ENCODE measurements around the gene RNF183.
"Not testable (repeated sequence)": the region's sequence is repeated elsewhere in the genome, so short reads cannot be mapped to it uniquely, and the experiment has no call there.

Gene RNF183

GRCh38 chr9:113255438-113255837, 47.7 kb downstream of the RNF183 start:
- no peak for DNase-seq (ENCODE audit: low read depth)
- TF ChIP-seq CTCF (IDR thresholded peaks at IDR 0.05; ENCODE audit: low read depth, low read length, missing control alignments), result no peak
- no peak overlapping the region for H3K4me3 ChIP-seq (ENCODE audit: low read depth, low read length)
- in situ Hi-C loops (cut with HindIII; ENCODE audit: low sequenced_read_pairs), result no loop called here

GRCh38 chr9:113254991-113255390, 48.2 kb downstream of the RNF183 start:
- H3K4me3 ChIP-seq (ENCODE audit: low read depth, low read length), result no peak overlapping the region
- DNase-seq (ENCODE audit: low read depth), result no peak
- in situ Hi-C loops (cut with HindIII; ENCODE audit: low sequenced_read_pairs), result no loop called here
- no peak for TF ChIP-seq CTCF (IDR thresholded peaks at IDR 0.05; ENCODE audit: low read depth, low read length, missing control alignments)

DNA sequence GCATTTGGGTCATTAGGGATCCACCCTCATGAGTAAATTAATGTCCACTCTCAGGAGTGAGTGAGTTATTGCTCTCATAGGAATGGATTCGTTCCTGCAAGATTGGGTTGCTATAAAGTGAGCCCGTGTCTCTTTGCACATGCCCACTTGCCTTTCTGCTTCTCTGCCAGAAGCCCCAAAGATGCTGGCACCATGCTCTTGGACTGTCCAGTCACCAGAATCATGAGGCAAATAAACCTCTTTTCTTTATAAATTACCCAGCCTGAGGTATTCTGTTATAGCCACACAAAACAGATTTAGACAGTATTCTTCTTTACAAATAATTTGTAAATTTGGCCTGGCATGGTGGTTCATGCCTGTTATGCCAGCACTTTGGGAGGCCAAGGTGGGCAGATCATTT, 52.4 kb downstream of the RNF183 start:
- no peak for TF ChIP-seq CTCF (IDR thresholded peaks at IDR 0.05; ENCODE audit: low read depth, low read length, missing control alignments)
- no peak overlapping the region for H3K4me3 ChIP-seq (ENCODE audit: low read depth, low read length)
- DNase-seq (ENCODE audit: low read depth), result no peak
- in situ Hi-C loops (cut with HindIII; ENCODE audit: low sequenced_read_pairs), result no loop called here

GRCh38 chr9:113249661-113250060, 53.5 kb downstream of the RNF183 start:
- in situ Hi-C loops (cut with HindIII; ENCODE audit: low sequenced_read_pairs); H3K4me3 ChIP-seq (ENCODE audit: low read depth, low read length); DNase-seq (ENCODE audit: low read depth): not testable (repeated sequence)

DNA sequence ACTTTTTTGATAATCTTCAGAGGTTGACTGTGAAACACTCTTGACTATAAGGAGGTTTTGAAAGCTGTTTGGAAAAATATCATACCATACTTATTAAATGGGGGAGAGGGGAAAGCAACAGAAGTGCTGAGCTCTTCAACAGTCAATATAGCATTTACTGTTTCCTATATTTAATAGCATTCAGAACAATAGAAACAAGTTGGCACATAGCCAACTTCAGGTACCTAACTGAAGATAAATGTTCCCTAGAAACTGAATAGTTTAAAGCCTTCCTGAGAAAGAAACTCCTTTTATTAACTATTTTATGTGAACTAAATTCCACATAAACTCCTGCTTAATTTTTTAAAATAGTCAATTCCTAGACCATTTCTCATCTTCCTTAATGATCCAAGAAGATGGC, 55.5 kb downstream of the RNF183 start:
- in situ Hi-C loops (cut with HindIII; ENCODE audit: low sequenced_read_pairs), result no loop called here
- no peak for TF ChIP-seq CTCF (IDR thresholded peaks at IDR 0.05; ENCODE audit: low read depth, low read length, missing control alignments)
- H3K4me3 ChIP-seq (ENCODE audit: low read depth, low read length), result no peak overlapping the region
- no peak for DNase-seq (ENCODE audit: low read depth)
